DMS153 (cell line): Measurements from ENCODE around the gene DIO1.

Source experiments
- DNase-seq: peaks from one replicate; lab custom pipeline; 2025; lab: John Stamatoyannopoulos, UW

The DIO1 gene

GRCh38 chr1:53894644-53895043 is 657 bp downstream of the DIO1 start:
- no peak for DNase-seq

DNA sequence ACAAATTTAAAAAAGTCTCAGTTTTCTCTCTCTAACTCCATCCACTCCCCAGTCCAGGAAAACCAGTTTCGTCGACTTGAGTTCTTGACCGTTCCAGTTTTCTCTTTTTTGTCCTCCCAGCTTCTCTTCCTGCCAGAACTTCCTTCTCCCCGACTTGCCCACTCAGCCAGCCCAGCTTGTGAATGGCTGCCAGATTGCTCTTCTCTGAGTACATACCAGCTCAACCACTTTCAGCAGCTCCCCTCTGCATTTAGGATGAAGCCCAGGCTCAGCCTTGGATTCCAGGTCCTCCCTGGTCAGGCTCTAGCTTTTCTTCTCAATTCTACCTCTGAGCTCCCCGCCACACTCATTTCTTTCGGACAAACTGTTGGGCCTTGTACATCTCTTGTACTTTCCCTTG is 1.4 kb downstream of the DIO1 start:
- DNase-seq = no peak

DNA sequence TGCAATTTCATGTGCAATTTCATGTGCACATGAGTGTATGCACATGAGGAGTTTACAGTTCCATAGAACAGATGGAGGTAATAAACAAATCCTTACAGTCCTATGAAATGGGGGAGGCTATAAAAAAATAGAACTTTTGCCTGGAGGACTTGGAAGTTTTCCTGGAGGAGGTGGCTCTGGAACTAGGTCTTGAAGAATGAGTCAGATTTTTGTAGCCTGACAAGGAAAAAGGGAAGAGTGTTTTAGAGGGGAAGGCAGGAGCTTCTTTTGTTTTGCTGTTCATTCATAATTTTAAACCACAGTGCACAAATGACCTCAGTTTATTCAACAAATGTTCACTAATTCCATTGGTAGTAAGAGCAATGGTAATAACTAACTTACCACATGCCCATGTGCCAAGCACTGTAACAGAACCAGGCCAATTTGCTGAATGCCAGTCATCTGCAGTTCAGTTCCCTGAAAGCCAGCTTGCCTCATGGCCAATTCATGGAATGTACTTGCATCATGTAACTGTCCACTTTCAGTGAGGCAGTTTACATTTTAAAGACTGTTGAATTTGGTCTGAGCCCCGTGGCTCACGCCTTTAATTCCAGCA is 2.7 kb downstream of the DIO1 start:
- DNase-seq = no peak

DNA sequence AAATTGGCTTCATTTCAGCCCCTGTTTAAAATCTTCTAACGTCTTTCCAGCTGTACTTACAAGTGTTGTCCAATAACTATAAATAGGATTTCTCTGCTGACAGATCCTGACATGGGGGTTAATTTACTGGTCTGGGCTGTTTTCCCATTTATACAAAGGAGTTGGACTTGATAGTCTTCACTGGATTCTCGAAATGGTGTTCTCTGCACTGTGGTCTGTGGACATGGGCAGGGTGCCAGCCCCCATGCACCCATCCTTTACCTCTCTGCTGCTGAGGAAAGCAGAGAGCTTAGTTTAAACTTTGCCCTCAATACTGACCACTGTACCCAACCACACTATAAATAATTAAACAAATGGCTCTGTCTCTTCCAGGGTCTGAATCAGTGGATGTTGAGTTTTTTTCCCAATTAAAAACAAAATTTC is 5.2 kb downstream of the DIO1 start:
- no peak for DNase-seq

DNA sequence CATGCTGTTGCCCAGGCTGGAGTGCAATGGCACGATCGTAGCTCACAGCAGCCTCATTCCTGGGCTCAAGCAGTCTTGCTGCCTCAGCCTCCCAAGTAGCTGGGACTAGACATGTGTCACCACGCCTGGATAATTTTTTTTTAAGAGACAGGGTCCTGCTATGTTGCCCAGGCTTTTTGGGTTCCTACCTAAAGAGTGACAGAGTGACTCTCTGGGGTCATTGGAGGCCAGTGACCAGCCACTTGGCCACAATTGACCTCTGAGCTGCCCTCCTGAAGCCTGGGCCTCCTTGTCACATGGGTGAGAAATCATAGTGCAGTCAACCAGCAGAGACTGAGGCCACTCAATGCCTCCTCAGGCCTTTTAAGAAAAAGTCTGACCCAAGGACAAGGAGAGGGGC is 5.7 kb downstream of the DIO1 start:
- DNase-seq = no peak

GRCh38 chr1:53902235-53903138 is 8.5 kb downstream of the DIO1 start:
- no peak for DNase-seq

DNA sequence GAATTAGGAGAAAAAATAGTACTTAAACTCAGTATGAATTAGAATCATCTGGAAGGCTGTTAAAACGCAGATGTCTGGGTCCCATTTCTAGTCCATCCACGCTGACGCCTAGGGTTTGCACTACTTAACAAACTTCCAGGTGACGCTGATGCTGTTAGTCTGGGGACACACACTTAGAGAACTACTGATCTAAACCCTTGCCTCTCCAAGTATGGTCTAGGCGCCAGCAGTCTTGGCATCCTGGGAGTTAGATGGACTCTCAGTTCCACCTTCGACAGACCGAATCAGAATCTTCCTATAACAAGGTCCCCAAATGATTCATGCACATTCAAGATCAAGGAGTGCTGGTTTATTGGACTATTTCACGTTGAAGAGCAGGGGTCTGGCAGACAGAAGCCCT is 11.5 kb downstream of the DIO1 start:
- DNase-seq = no peak

DNA sequence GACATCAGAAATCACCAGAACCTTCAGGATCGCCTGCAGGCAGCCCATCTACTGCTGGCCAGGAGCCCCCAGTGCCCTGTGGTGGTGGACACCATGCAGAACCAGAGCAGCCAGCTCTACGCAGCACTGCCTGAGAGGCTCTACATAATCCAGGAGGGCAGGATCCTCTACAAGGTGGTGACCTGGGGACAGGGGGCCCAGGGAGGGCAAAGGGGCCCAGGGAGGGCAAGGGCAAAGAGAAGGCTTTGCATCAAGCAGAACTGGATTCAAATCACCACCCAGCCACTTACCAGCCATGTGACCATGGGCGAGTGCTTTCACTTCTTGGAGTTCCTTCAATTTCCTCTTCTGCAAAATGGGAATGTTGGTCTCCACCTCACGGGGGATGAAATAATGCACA is 12.1 kb downstream of the DIO1 start:
- DNase-seq = no peak

- DNase-seq = no peak
Observed at GRCh38 chr1:53909946-53910345, 16.0 kb downstream of the DIO1 start.

DNA sequence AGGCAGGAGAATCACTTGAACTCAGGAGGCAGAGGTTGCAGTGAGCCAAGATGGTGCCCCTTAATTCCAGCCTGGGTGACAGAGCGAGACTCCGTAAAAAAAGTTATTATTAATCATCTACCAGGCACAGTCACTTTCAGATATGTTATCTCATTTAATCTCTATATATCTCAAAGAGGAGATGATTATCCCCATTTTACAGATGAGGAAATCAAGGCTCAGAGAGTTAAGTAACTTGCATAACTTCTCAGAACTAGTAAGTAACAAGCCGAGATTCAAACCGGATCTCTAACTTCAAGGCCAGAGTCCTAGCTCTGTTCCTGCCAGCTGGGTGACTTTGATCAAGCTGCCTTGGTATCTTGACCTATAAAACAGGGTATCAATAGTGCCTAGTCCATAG is 17.5 kb downstream of the DIO1 start:
- no peak for DNase-seq

DNA sequence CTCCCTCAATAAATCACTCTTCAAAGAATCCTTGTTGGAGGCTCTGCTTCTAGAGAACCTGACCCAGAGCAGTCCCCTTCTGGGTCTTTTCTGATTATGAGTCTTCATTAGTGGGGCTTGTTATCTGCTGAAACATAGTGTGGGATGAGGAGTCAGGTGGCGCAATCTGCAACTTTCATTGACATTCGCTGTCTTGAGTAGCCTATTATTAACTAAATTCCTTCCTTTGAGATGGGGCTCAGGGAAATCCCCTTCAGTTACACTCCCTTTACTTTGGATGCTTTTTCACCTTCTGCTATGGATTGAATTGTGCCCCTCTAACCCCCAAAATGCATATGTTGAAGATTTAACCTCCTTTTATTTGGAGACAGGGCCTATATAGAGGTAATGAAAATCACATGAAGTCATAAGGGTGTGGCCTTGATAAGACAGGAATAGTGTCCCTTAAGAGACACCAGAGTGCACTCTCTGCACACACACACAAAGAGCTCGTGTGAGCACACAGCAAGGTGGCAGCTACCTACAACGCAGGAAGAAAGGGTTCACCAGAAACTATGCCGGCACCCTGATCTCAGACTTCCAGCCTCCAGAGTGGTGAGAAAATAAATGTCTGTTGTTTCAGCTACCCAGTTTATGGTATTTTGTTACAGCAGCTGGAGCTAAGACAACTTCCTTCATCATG is 19.5 kb downstream of the DIO1 start:
- DNase-seq = no peak

- no peak for DNase-seq
Observed at GRCh38 chr1:53918343-53918742, 24.4 kb downstream of the DIO1 start.

GRCh38 chr1:53919675-53920066 is 25.7 kb downstream of the DIO1 start:
- DNase-seq = no peak

DNA sequence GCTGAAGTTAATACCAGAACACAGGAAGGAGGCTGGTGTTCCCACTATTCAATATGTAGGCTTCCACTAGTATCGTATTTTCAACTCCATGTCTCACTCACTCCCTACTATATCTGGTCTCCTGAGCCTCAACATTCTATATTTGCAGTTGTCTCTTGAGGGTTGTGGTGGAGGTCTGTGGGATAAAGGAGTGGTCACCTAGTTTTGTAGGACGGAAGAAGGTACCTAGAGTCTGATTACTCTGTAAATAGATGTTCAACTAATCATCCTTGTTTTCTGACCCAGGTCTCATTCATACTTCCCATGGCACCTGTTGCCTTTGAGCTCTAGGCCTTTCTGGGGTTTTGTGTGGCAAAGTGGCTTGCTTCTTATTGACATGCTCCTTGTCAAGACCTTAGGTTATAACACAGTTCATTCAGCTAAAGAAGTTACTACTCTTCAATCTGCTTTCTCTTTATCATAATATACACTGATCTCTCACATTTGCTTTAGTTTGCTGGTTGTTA is 33.4 kb downstream of the DIO1 start:
- no peak for DNase-seq

DNA sequence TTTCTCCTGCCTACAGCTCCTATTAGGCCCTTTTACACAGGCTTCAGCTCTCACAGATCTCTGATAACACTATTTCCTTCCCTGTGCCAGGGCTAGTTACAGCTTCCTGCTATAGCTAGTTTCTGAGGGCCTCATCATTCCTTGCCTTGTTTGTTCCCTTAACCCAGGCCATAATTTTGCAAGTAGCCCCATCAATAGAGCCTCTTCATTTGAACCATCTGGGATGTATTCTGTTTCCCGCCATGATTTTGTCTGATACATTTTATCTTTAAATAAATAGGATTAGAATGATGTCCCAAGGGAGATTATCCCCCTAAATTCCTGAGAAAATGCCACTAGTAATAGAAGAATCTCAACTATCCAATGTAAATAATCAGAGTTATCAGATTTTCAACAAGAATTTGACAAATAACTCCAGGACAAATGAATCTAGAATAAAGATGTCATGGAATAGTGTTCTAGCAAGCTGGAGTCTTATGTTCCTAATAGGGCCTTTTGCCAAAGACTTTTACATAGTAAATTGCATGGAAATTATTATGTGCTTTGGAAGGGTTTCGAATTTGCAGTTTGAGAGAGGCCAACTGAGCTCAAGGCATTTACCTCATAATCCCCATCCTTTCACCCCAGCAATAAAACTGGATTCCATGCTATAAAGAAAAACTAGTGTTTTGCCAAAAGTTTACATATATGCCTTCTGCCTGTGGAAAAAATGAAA is 35.4 kb downstream of the DIO1 start:
- DNase-seq = no peak

DNA sequence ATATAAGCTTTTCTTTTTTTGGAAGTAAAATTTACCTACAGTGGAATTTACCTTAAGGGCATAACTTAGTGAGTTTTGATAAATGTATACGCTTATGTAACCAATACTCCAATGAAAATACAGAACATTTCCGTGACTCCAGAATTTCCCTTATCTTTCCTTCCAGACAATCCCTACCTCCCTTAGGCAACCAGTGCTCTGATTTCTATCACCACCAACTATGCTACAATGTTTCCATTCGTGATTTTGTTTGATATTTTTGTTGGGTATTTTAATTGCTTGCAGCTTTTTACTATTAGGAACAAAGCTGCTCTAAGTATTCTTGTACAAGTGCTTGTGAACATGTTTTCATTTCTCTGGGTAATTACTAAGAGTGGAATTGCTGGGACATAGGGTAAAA is 36.9 kb downstream of the DIO1 start:
- no peak for DNase-seq

- no peak for DNase-seq
Observed at GRCh38 chr1:53931523-53931922, 37.5 kb downstream of the DIO1 start.

GRCh38 chr1:53934170-53934765 is 40.3 kb downstream of the DIO1 start:
- no peak for DNase-seq

DNA sequence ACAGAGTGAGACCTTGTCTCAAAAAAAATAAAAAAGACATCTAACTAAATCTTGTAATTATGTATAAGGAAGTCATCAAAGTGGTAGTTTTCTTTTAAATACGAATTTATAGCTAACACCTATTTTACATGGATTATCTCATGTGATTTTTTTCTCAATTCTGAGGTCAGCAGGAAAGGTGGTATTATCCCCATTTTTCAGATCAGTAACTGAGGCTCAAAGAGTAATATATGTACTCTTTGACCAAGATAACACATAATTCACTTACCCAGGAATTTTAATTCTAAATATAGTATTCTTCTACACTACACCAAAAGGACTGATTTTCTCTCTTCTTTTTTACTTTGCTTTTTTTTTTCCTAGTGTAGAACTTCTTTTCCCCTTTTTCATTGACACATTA is 42.4 kb downstream of the DIO1 start:
- no peak for DNase-seq

GRCh38 chr1:53938136-53938830 is 44.3 kb downstream of the DIO1 start:
- DNase-seq = no peak
